Measurements from ENCODE around the gene CACNA2D4. TPM values are rescaled to one million over a fixed set of nuclear protein-coding genes. Genes with fewer than 3 reads are reported as not detected.

CACNA2D4 gene
- total and polyA plus RNA-seq, 2 of the 13 experiments (the other 11 are each of a cell fraction or from before 2014, with no cell fraction given) = 14.2 to 136 TPM

DNA sequence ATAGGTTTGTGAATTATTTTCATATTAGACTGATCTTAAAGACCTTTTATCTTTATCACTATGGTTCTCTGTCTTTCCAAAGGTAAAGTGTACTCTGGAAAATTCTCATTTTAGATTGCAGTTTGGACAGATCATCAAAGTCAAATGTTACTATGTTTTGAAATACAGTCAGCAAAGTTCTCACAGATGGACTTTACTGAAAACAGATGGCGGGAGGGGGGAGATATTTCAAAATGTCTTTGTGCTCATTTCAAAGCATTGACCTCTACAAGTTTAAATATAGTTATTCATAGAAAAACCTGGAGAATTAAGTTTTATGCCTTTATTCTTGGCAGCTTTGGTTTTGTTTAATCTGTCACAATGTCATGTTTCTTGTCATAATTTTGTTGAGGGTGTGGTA lies 149.8 kb downstream of the CACNA2D4 start:
- BruUV-seq (replicated peaks) = no TSS peak
- Histone ChIP-seq H3K4me2 (ENCODE audit: low read depth, low read length) (no peak overlapping the region), H3K27ac (ENCODE audit: extremely low read length, insufficient read depth, low read length) (peak overlapping the region; percentile 47), H3K4me3 (replicated peaks in 1 of 3; ENCODE audit: insufficient read depth in 1 of 3, low read depth in 2 of 3, low read length in 3 of 3) (no peak overlapping the region), H3K9me3 (ENCODE audit: low read length) (no peaks in the 10 kb centered on the region), H3K27me3 (ENCODE audit: control insufficient read depth in 1 of 2, insufficient read depth in 2 of 2, low read length in 2 of 2) (no peaks in the 10 kb centered on the region), H2AFZ (ENCODE audit: low read length) (no peak overlapping the region), H3K36me3 (replicated peaks in 1 of 2; ENCODE audit: control insufficient read depth in 1 of 2, insufficient read depth in 2 of 2, low read length in 2 of 2) (peaks cover 3 to 51% of the 10 kb centered on the region in 2 experiments), H3K79me2 (ENCODE audit: insufficient read depth, low read length) (peaks cover 95% of the 10 kb centered on the region), H4K20me1 (ENCODE audit: insufficient read depth, low read length) (no peaks in the 10 kb centered on the region), H3K9ac (ENCODE audit: insufficient read depth, low read depth, low read length) (no peak overlapping the region), H3K4me1 (ENCODE audit: insufficient read depth, low read length) (peaks cover 76% of the 10 kb centered on the region)
- POLR2A ChIA-PET = interaction anchor here (1.5 kb wide), 1 partner anchor 107 kb away, joined by 4 read pairs; no protein-coding TSS in a partner anchor
- DNase-seq (ENCODE audit: low spot score) (peak; percentile 19), ATAC-seq (no peak), FAIRE-seq (peak; percentile 12)
- in situ Hi-C loops (cut with HindIII; ENCODE audit: extremely low pct_ligation_motif_present, low pct_unique_long_range_greater_than_20kb) (no loop called here), intact Hi-C loops (cut with micrococcal nuclease; ENCODE audit: unreplicated experiment) (loop anchor here (5.0 to 10.0 kb wide), 2 partner anchors 76 to 104 kb away; partner anchors contain the start of gene ADIPOR2)
- CTCF ChIA-PET (ENCODE audit: low intra/inter-chr PET ratio, low total read pairs) = no interaction called here
- WGBS (ENCODE audit: low lambda C conversion rate) = 88% methylated on average over 1 of the region's 1 CpG
- no peak for TF ChIP-seq ZBTB20 (CRISPR knock-in tag; IDR thresholded peaks at IDR 0.05; ENCODE audit: borderline replicate concordance, low read depth)
- no peak for TF ChIP-seq IKZF4 (CRISPR knock-in tag; IDR thresholded peaks at IDR 0.05; ENCODE audit: borderline replicate concordance, low read depth, not compliant biosample characterization)
- TF ChIP-seq TCF7 (IDR thresholded peaks at IDR 0.05; ENCODE audit: low read depth) = peak; percentile 15; the same call in 1 of the 2 replicates
- no peak for TF ChIP-seq ZNF431 (CRISPR knock-in tag; IDR thresholded peaks at IDR 0.05; ENCODE audit: borderline replicate concordance, low read depth)
- TF ChIP-seq NCOR1 (IDR thresholded peaks at IDR 0.05; ENCODE audit: borderline replicate concordance, low read length) = peak; percentile 23; the same call in 1 of the 2 replicates
- no peak for TF ChIP-seq ZNF713 (CRISPR knock-in tag; IDR thresholded peaks at IDR 0.05)
- TF ChIP-seq, protein P1, sequence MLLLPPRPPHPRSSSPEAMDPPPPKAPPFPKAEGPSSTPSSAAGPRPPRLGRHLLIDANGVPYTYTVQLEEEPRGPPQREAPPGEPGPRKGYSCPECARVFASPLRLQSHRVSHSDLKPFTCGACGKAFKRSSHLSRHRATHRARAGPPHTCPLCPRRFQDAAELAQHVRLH (CRISPR knock-in tag; IDR thresholded peaks at IDR 0.05; ENCODE audit: borderline replicate concordance, low read depth) = no peak
- no peak for TF ChIP-seq POLR2G (IDR thresholded peaks at IDR 0.05; ENCODE audit: low read depth, low read length)
- no peak for TF ChIP-seq ZNF549 (CRISPR knock-in tag; IDR thresholded peaks at IDR 0.05)
- TF ChIP-seq, protein P2, sequence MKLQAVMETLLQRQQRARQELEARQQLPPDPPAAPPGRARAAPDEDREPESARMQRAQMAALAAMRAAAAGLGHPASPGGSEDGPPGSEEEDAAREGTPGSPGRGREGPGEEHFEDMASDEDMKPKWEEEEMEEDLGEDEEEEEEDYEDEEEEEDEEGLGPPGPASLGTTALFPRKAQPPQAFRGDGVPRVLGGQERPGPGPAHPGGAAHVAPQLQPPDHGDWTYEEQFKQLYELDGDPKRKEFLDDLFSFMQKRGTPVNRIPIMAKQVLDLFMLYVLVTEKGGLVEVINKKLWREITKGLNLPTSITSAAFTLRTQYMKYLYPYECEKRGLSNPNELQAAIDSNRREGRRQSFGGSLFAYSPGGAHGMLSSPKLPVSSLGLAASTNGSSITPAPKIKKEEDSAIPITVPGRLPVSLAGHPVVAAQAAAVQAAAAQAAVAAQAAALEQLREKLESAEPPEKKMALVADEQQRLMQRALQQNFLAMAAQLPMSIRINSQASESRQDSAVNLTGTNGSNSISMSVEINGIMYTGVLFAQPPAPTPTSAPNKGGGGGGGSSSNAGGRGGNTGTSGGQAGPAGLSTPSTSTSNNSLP (IDR thresholded peaks at IDR 0.05; ENCODE audit: low read depth, low read length) = no peak
- no peak for TF ChIP-seq PHF8 (CRISPR knock-in tag; IDR thresholded peaks at IDR 0.05)
- TF ChIP-seq ZNF816 (CRISPR knock-in tag; IDR thresholded peaks at IDR 0.05; ENCODE audit: borderline replicate concordance) = no peak
- no peak for TF ChIP-seq PTBP1 (IDR thresholded peaks at IDR 0.05; ENCODE audit: low read depth, low read length, poor library complexity, severe bottlenecking)
- no peak for TF ChIP-seq ZNF333 (CRISPR knock-in tag; IDR thresholded peaks at IDR 0.05; ENCODE audit: borderline replicate concordance)
- TF ChIP-seq GATAD2A (CRISPR knock-in tag; IDR thresholded peaks at IDR 0.05) = peak; percentile 26; the same call in 1 of the 2 replicates
- TF ChIP-seq BRD4 (CRISPR knock-in tag; IDR thresholded peaks at IDR 0.05) = no peak
- TF ChIP-seq, protein P3, sequence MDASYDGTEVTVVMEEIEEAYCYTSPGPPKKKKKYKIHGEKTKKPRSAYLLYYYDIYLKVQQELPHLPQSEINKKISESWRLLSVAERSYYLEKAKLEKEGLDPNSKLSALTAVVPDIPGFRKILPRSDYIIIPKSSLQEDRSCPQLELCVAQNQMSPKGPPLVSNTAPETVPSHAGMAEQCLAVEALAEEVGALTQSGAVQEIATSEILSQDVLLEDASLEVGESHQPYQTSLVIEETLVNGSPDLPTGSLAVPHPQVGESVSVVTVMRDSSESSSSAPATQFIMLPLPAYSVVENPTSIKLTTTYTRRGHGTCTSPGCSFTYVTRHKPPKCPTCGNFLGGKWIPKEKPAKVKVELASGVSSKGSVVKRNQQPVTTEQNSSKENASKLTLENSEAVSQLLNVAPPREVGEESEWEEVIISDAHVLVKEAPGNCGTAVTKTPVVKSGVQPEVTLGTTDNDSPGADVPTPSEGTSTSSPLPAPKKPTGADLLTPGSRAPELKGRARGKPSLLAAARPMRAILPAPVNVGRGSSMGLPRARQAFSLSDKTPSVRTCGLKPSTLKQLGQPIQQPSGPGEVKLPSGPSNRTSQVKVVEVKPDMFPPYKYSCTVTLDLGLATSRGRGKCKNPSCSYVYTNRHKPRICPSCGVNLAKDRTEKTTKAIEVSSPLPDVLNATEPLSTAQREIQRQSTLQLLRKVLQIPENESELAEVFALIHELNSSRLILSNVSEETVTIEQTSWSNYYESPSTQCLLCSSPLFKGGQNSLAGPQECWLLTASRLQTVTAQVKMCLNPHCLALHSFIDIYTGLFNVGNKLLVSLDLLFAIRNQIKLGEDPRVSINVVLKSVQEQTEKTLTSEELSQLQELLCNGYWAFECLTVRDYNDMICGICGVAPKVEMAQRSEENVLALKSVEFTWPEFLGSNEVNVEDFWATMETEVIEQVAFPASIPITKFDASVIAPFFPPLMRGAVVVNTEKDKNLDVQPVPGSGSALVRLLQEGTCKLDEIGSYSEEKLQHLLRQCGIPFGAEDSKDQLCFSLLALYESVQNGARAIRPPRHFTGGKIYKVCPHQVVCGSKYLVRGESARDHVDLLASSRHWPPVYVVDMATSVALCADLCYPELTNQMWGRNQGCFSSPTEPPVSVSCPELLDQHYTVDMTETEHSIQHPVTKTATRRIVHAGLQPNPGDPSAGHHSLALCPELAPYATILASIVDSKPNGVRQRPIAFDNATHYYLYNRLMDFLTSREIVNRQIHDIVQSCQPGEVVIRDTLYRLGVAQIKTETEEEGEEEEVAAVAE (CRISPR knock-in tag; IDR thresholded peaks at IDR 0.05; ENCODE audit: borderline replicate concordance) = no peak
